Tibial nerve (tissue), 4 donors: ENCODE data around the gene R3HCC1L.

Experiments used
- CTCF ChIP-seq, 5 experiments: fragments of 200-600 bp in 3 of 5; fragments of 450-650 bp in 2 of 5; sonication (generic) in 3 of 5; IDR thresholded peaks; one replicate each; pipeline ENCODE4 v1.5.1; 2016 to 2019; ENCODE audit warnings: antibody characterized with exemption in 5 of 5, mild to moderate bottlenecking in 3 of 5, moderate library complexity in 2 of 5
- EP300 ChIP-seq, 2 donors: sonication (generic); formaldehyde crosslinking; IDR thresholded peaks; one replicate each; pipeline ENCODE4 v1.6.1; 2017; ENCODE audit warnings: antibody characterized with exemption in 2 of 2, mild to moderate bottlenecking in 1 of 2
- POLR2A ChIP-seq, 2 donors: fragments of 450-650 bp; IDR thresholded peaks; one replicate each; pipeline ENCODE4 v1.6.1; 2017; ENCODE audit warnings: antibody characterized with exemption in 2 of 2, mild to moderate bottlenecking in 2 of 2, moderate library complexity in 2 of 2

DNA sequence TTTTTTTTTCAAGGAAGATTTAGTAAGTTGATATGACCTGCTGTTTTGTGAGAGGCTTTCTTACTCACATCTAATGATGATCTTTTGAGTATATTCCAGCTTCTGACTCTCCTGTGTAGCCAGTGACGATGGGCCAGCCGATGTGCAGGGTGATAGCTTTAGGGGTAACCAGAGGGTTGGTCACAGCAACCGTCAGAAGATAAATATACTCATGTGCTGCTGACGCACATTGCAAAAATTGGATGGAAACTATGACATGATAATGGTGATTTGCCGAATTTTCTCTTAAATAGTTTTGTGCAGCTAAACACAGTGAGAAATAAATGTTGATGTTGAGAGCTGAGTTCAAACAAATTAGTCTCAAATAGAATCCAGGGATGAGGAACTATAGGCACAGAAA is 29.5 kb downstream of the R3HCC1L start:
- TF ChIP-seq CTCF (IDR thresholded peaks at IDR 0.05) (no peak), EP300 (IDR thresholded peaks at IDR 0.05) (no peak), POLR2A (IDR thresholded peaks at IDR 0.05) (no peak)
